Heart left ventricle (tissue), 16 donors: ENCODE results near the gene ATP5F1C. TPM values are rescaled to one million over a fixed set of nuclear protein-coding genes. Genes with fewer than 3 reads are reported as not detected.
"Not testable (repeated sequence)": the region's sequence is repeated elsewhere in the genome, so short reads cannot be mapped to it uniquely, and the experiment has no call there.

Source experiments
- ATAC-seq, 4 donors: fragments of 200-7000 bp; cut with Tn5 transposase; one replicate each; pipeline ENCODE4 v1.9.1; 2020 to 2022; ENCODE audit warnings: moderate library complexity in 4 of 4, mild to moderate bottlenecking in 3 of 4, moderate number of reproducible peaks in 1 of 4
- DNase-seq, 5 donors: peaks; one replicate each; pipeline ENCODE4 v3.0.0-alpha.2; 2020
- H3K27ac ChIP-seq, 12 donors: fragments of 200-600 bp; sonication (generic) in 4 of 12; one replicate each; pipeline versions ENCODE4 v1.5.0 to v1.8.0; 2016 to 2022; ENCODE audit warnings: mild to moderate bottlenecking in 2 of 12
- H3K27me3 ChIP-seq, 9 donors: fragments of 200-600 bp; sonication (generic) in 2 of 9; one replicate each; pipeline versions ENCODE4 v1.5.1 to v1.8.0; 2016 to 2022; ENCODE audit warnings: mild to moderate bottlenecking in 3 of 9
- H3K36me3 ChIP-seq, 9 donors: fragments of 200-600 bp; sonication (generic) in 2 of 9; one replicate each; pipeline versions ENCODE4 v1.5.0 to v1.8.0; 2018 to 2022; ENCODE audit warnings: mild to moderate bottlenecking in 2 of 9
- H3K4me1 ChIP-seq, 12 donors: fragments of 200-600 bp; sonication (generic) in 4 of 12; one replicate each; pipeline versions ENCODE4 v1.5.0 to v1.8.0; 2016 to 2022; ENCODE audit warnings: mild to moderate bottlenecking in 3 of 12
- H3K4me3 ChIP-seq, 12 donors: fragments of 200-600 bp; sonication (generic) in 4 of 12; one replicate each; pipeline versions ENCODE4 v1.5.0 to v1.8.0; 2017 to 2022; ENCODE audit warnings: mild to moderate bottlenecking in 9 of 12, moderate library complexity in 4 of 12
- H3K9me3 ChIP-seq, 12 donors: fragments of 200-600 bp; sonication (generic) in 4 of 12; one replicate each; pipeline versions ENCODE4 v1.5.0 to v1.8.0; 2016 to 2022; ENCODE audit warnings: mild to moderate bottlenecking in 1 of 12
- POLR2A ChIP-seq, 2 donors: fragments of 450-650 bp; IDR thresholded peaks; one replicate each; pipeline ENCODE4 v1.6.1; 2017; ENCODE audit warnings: antibody characterized with exemption in 2 of 2, mild to moderate bottlenecking in 2 of 2, moderate library complexity in 2 of 2
- WGBS, 4 donors: extraction: QIAGEN DNeasy Blood & Tissue Kit in 2 of 4; methylation state at CpG; one replicate each; pipeline versions ENCODE4 v1.1.5 to v1.1.7; 2013 to 2018; 5-methylcytosine and 5-hydroxymethylcytosine counted together
- intact Hi-C, 10 donors: fragments of 100-400 bp; cut with DNase I; formaldehyde crosslinking; loops; one replicate each; pipeline versions ENCODE4 v1.11.1 to v1.14.2; 2022
- polyA plus RNA-seq, 2 donors: library from polyadenylated mRNA; stranded (reverse); fragments of 200-250 nt; gene quantifications; one replicate each; pipeline ENCODE4 v1.2.3, GENCODE V29; 2013
- total RNA-seq, 9 donors: library from RNA; depleted of rRNA in 2 of 9; stranded (reverse); fragments of >200 nt in 2 of 9; fragmentation: NEBNext Ultra II Directional in 3 of 9; extraction: Animal tissue kit (Norgen Biotek cat#: 25700) in 3 of 9; gene quantifications; one replicate each; pipeline versions ENCODE4 v1.1.0 to v1.2.4, GENCODE V29; 2016 to 2023
- TF ChIP-seq, protein P1 (sequence below), 12 donors: fragments of 200-600 bp; sonication (generic) in 4 of 12; IDR thresholded peaks; one replicate each; pipeline versions ENCODE4 v1.5.0 to v1.8.0; 2018 to 2022; ENCODE audit warnings: antibody characterized with exemption in 12 of 12, mild to moderate bottlenecking in 5 of 12
- donor health status: ischemic (EF 13 %, LVEDD 7.1; RV severe dilation, severe dysfunction).
- donor health status: healthy with polysubstance abuse.
- donor health status: DM: no; HTN: yes; CAD: no.
- donor health status: DM: no; HTN: no; CAD: no.
- donor health status: ischemic (EF 25% LVEDD 6.9; RV normal size, moderate dysfunction).
- donor health status: ischemic (EF 25% LVEDD 5.7; RV mildly dilated, moderate dysfunction).
- donor health status: healthy.
- donor health status: DM: yes; HTN: yes; CAD: no.
- donor health status: ischemic (EF 35%, LVEDD 5.7; RV mildly dilated, moderate dysfunction).
- donor health status: nonischemic (EF 11% LVEDD 7.7; RV severe dilation, severe dysfunction).
- donor health status: DM: yes; HTN: yes; CAD: no.
- donor health status: PGD.
- donor health status: ischemic (EF 29% LVEDD 5.4; RV normal size, mild dysfunction).
- donor health status: nonischemic (EF 23%, LVEDD 6.1; RV moderate dilation, normal function).

ATP5F1C gene
- total and polyA plus RNA-seq, 11 donors, result 492 to 1,259 (median 789) TPM

- no peaks in the 10 kb centered on the region for H3K9me3 ChIP-seq
- peaks cover 0 to 99% (median 87%) of the 10 kb centered on the region in 9 donors for H3K36me3 ChIP-seq
- peaks cover 0 to 11% (median 5%) of the 10 kb centered on the region in 12 donors for H3K4me1 ChIP-seq
- ATAC-seq (peak in 3 of 4 donors; percentile 39 to 64 (median 53)), DNase-seq (peak in 1 of 5 donors; percentile 16)
- TF ChIP-seq POLR2A (IDR thresholded peaks at IDR 0.05), result no peak
- TF ChIP-seq, protein P1, sequence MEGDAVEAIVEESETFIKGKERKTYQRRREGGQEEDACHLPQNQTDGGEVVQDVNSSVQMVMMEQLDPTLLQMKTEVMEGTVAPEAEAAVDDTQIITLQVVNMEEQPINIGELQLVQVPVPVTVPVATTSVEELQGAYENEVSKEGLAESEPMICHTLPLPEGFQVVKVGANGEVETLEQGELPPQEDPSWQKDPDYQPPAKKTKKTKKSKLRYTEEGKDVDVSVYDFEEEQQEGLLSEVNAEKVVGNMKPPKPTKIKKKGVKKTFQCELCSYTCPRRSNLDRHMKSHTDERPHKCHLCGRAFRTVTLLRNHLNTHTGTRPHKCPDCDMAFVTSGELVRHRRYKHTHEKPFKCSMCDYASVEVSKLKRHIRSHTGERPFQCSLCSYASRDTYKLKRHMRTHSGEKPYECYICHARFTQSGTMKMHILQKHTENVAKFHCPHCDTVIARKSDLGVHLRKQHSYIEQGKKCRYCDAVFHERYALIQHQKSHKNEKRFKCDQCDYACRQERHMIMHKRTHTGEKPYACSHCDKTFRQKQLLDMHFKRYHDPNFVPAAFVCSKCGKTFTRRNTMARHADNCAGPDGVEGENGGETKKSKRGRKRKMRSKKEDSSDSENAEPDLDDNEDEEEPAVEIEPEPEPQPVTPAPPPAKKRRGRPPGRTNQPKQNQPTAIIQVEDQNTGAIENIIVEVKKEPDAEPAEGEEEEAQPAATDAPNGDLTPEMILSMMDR (IDR thresholded peaks at IDR 0.05), result no peak
- H3K4me3 ChIP-seq, result no peak overlapping the region
- H3K27me3 ChIP-seq, result no peaks in the 10 kb centered on the region
- intact Hi-C loops, result no loop called here
- H3K27ac ChIP-seq, result no peak overlapping the region
- 56 to 73% (median 58%) methylated on average over 10 of the region's 10 CpGs for WGBS, 4 donors
Observed at GRCh38 chr10:7773845-7774801, 13.9 kb upstream of the ATP5F1C start.

- Histone ChIP-seq H3K4me1 (peaks cover 0 to 11% (median 5%) of the 10 kb centered on the region in 12 donors), H3K4me3 (no peak overlapping the region), H3K9me3 (no peaks in the 10 kb centered on the region), H3K27ac (no peak overlapping the region), H3K27me3 (no peaks in the 10 kb centered on the region), H3K36me3 (peaks cover 0 to 96% (median 93%) of the 10 kb centered on the region in 9 donors)
- no peak for TF ChIP-seq POLR2A (IDR thresholded peaks at IDR 0.05)
- TF ChIP-seq, protein P1 (IDR thresholded peaks at IDR 0.05), result no peak
- no peak for ATAC-seq
- intact Hi-C loops, result no loop called here
- 95 to 100% (median 96%) methylated on average over 2 of the region's 2 CpGs for WGBS, 4 donors
- DNase-seq, result no peak
Observed at GRCh38 chr10:7776777-7777176, 11.2 kb upstream of the ATP5F1C start.

GRCh38 chr10:7782194-7782593, 5.8 kb upstream of the ATP5F1C start:
- Histone ChIP-seq H3K27ac (peak overlapping the region in 7 of 12 donors; percentile 26 to 61 (median 53)), H3K4me1 (peaks cover 0 to 26% (median 10%) of the 10 kb centered on the region in 12 donors), H3K36me3 (peaks cover 0 to 59% (median 42%) of the 10 kb centered on the region in 9 donors)
- H3K27me3 ChIP-seq, intact Hi-C loops, H3K4me3 ChIP-seq, DNase-seq, H3K9me3 ChIP-seq: not testable (repeated sequence)
- peak in 3 of 4 donors; percentile 53 to 83 (median 78) for ATAC-seq
- WGBS, 4 donors, result 71 to 80% (median 76%) methylated on average over 6 of the region's 6 CpGs

DNA sequence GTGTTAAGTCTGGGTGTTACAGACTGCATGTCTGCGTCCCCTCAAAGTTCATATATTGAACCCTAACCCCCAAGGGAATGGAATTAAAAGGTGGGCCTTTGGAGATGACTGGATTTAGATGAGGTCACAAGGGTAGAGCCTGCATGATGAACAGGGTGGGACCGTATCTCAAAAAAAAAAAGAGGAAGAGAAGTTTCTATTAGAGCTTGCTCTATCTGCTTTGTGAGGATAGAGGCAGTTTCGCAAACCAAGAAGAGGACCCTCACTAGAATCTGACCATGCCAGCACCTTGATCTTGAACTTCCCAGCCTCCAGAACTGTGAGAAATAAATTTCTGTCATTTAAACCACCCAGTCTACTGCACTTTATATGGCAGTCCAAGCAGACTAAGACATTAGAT, 1.5 kb upstream of the ATP5F1C start:
- no peaks in the 10 kb centered on the region for H3K9me3 ChIP-seq
- no peak for TF ChIP-seq POLR2A (IDR thresholded peaks at IDR 0.05)
- H3K27me3 ChIP-seq, result no peaks in the 10 kb centered on the region
- H3K27ac ChIP-seq, result no peak overlapping the region
- peak overlapping the region in 6 of 12 donors; percentile 88 to 95 (median 93) for H3K4me3 ChIP-seq
- H3K36me3 ChIP-seq, result peaks cover 0 to 23% (median 0%) of the 10 kb centered on the region in 9 donors
- intact Hi-C loops, result no loop called here
- peaks cover 6 to 50% (median 33%) of the 10 kb centered on the region in 12 donors for H3K4me1 ChIP-seq
- ATAC-seq (no peak), DNase-seq (no peak)
- 73 to 80% (median 74%) methylated on average over 3 of the region's 3 CpGs for WGBS, 4 donors
